Astrocyte of the spinal cord (primary cell): ENCODE results near the gene KRT85.

Experiments used
- DNase-seq: peaks from one replicate; pipeline ENCODE4 v3.0.0; 2011; ENCODE audit warnings: low read depth, low spot score
- H3K4me3 ChIP-seq: 2 replicates; pipeline ENCODE4 v1.5.1; 2011; ENCODE audit warnings: low read depth, mild to moderate bottlenecking, low read length, moderate library complexity
- in situ Hi-C: cut with HindIII; loops from 2 replicates; pipeline ENCODE4 v1.10.0; 2017; ENCODE audit warnings: low sequenced_read_pairs
- TF ChIP-seq, protein P1 (sequence below): IDR thresholded peaks from 2 replicates; pipeline ENCODE4 v1.5.1; 2012; ENCODE audit warnings: low read depth, mild to moderate bottlenecking, low read length, inconsistent platforms

KRT85 gene

DNA sequence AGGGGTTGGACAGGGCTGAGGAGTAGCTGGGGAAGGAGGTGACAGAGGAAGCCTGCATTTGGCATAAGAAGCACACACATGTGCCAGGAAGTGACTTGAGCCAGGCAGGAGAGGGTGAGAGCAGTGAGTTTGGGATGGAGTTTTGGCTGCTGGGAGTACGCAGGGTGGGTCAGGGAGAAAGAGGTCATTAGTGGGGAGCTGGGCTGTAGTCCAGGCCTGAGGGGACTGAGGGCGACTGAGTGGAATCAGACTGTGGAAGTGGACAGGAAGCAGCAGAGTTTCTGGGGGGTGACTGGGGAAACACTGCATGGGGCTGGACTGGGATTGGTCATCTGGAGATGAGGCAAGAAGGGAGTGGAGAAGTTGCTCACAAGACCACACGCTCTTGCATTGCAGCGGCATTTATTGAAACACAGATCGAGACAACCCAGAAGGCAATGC is 7.6 kb downstream of the KRT85 start:
- TF ChIP-seq, protein P1, sequence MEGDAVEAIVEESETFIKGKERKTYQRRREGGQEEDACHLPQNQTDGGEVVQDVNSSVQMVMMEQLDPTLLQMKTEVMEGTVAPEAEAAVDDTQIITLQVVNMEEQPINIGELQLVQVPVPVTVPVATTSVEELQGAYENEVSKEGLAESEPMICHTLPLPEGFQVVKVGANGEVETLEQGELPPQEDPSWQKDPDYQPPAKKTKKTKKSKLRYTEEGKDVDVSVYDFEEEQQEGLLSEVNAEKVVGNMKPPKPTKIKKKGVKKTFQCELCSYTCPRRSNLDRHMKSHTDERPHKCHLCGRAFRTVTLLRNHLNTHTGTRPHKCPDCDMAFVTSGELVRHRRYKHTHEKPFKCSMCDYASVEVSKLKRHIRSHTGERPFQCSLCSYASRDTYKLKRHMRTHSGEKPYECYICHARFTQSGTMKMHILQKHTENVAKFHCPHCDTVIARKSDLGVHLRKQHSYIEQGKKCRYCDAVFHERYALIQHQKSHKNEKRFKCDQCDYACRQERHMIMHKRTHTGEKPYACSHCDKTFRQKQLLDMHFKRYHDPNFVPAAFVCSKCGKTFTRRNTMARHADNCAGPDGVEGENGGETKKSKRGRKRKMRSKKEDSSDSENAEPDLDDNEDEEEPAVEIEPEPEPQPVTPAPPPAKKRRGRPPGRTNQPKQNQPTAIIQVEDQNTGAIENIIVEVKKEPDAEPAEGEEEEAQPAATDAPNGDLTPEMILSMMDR: no peak
- no peak for DNase-seq
- in situ Hi-C loops: no loop called here
- no peak overlapping the region for H3K4me3 ChIP-seq

DNA sequence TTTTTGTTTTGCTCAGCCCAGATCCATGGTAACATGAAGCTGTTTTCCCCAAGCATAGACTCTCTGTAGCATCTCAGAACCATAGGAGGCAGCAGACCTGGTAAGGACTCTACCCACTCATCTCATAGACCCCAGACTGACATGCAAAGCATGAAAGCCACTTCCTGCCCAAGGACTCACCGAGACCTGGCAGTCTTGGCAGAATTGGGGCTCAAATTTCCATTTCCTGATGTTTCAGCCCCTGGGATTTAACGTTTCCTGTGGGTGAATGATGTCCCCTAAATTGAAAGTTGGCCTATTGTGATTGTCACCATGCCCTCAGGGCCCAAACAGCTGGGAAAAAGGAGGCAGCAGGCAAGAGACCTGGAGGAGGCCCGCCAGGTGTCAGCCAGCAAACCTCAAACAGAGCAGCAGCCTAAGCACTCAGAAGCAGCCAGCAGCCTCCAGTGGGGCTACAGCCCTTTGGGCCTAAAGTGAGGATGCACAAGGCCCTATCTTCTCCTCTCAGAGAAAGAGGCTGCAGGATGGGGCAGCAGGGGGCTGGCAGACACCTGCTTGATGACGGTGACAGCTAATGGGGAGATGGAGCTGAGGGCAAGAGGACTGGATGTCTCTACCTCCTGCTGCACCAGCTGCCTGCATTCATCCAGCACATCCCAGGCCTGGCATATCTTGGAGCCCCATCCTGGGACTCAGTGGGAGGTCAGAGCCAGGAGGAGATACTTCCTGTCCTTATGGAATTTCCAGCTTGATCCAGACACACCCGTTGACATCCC is 8.5 kb downstream of the KRT85 start:
- no peak overlapping the region for H3K4me3 ChIP-seq
- DNase-seq: no peak
- in situ Hi-C loops: no loop called here
- TF ChIP-seq, protein P1: no peak

- DNase-seq: no peak
- no peak overlapping the region for H3K4me3 ChIP-seq
- in situ Hi-C loops: no loop called here
- TF ChIP-seq, protein P1: no peak
Measured at GRCh38 chr12:52356762-52357580, 10.3 kb downstream of the KRT85 start.

DNA sequence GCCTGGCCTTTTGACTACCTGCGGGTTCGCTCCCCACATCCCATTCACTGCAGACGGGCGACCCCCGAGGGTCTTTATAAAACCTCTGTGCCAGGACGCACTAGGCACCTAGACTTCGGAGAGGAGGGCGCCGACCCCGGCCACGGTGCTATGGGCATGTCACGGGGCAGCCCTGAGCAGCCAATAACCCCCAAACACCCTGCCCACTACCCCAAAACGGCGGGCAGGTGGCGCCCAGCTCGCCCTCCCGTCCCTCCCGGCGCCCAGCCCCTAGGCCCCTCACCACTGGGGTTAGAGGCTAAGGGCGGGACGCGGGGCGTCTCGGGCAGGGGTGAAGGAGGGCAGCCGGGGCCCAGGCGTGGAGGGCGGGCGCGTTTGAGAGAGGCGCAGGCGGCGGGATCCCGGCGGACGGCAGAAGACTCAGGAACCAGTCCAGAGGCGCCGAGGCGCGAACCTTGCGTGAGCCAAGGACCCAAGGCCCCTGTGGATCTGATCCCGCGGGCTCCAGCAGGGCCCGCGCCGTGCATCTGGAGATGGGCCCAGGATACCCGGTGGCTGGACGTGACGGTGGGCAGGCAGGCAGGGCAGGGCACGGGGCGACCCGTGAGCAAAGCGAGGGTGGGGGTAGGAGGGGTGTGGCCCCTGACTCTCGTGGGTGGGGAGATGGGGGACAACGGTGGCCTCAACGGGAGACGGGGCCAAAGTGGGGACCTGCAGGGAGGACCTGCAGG is 11.1 kb downstream of the KRT85 start:
- TF ChIP-seq, protein P1: no peak
- in situ Hi-C loops: no loop called here
- no peak overlapping the region for H3K4me3 ChIP-seq
- DNase-seq: no peak

- in situ Hi-C loops: no loop called here
- TF ChIP-seq, protein P1: no peak
- no peak overlapping the region for H3K4me3 ChIP-seq
- DNase-seq: no peak
Measured at GRCh38 chr12:52355176-52355575, 12.1 kb downstream of the KRT85 start.

GRCh38 chr12:52354200-52354599 is 13.1 kb downstream of the KRT85 start:
- H3K4me3 ChIP-seq: no peak overlapping the region
- in situ Hi-C loops: no loop called here
- TF ChIP-seq, protein P1: no peak
- DNase-seq: no peak
